ENCODE data around the gene SCD5.

DNA sequence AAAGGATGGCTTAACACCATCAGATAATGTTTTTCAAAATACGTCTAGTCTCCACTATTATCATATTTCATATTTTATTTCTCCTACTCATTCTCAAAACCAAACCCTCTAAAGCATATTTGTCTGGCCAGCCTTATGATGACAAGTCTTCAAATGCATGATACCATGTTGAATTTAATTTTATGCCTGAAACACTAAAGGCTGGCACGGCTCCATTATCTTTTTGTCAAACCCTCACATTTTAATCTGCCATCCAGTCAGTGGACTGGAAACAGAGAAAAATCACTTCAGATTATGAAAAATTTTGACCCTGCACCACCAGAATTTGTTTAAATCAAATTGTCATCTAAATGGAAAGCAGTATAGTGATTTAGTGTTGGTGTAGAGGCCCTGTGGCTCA, 42.9 kb downstream of the SCD5 start:
- TF ChIP-seq TOE1 (CRISPR knock-in tag; IDR thresholded peaks at IDR 0.05) (no peak), ZNF263 (CRISPR knock-in tag; IDR thresholded peaks at IDR 0.05) (no peak), SMAD1 (CRISPR knock-in tag; IDR thresholded peaks at IDR 0.05; ENCODE audit: borderline replicate concordance, low read depth) (no peak)
